ENCODE results near the gene MCM7. TPM values are rescaled to one million over a fixed set of nuclear protein-coding genes. Genes with fewer than 3 reads are reported as not detected.

MCM7 gene
- total and polyA plus RNA-seq, 2 of the 13 experiments (the other 11 are each of a cell fraction or from before 2014, with no cell fraction given) = 84.5 to 214 TPM

DNA sequence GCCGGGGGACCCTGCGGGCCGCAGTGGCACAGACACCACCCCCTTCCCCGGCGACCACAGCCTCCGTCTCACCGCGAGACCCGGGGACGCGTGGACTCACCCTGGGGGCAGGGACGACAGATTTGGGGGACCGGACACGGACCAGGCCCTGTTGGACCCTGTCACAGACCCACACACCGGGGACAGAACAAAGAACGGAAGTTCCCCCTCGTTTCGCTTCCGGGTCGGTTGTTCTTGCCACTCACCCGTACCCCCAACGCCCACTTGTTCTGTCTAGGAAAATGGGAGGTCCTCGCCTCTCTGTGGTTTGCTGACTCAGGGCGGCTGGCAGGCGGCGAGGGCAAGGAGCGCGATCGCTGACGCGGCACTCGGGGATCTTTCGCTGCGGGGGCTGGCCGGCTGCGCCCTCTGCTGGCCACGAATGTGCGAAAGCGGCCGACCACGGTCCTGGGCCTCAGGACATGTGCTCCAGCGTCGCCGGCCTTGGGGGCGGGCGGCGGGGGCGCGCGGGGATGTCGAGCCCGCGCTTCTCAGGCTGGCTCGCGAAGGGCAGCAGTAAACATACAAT lies 19.6 kb downstream of the MCM7 start, which contains the start of gene ZNF3 (continued):
- TF ChIP-seq, protein P1, sequence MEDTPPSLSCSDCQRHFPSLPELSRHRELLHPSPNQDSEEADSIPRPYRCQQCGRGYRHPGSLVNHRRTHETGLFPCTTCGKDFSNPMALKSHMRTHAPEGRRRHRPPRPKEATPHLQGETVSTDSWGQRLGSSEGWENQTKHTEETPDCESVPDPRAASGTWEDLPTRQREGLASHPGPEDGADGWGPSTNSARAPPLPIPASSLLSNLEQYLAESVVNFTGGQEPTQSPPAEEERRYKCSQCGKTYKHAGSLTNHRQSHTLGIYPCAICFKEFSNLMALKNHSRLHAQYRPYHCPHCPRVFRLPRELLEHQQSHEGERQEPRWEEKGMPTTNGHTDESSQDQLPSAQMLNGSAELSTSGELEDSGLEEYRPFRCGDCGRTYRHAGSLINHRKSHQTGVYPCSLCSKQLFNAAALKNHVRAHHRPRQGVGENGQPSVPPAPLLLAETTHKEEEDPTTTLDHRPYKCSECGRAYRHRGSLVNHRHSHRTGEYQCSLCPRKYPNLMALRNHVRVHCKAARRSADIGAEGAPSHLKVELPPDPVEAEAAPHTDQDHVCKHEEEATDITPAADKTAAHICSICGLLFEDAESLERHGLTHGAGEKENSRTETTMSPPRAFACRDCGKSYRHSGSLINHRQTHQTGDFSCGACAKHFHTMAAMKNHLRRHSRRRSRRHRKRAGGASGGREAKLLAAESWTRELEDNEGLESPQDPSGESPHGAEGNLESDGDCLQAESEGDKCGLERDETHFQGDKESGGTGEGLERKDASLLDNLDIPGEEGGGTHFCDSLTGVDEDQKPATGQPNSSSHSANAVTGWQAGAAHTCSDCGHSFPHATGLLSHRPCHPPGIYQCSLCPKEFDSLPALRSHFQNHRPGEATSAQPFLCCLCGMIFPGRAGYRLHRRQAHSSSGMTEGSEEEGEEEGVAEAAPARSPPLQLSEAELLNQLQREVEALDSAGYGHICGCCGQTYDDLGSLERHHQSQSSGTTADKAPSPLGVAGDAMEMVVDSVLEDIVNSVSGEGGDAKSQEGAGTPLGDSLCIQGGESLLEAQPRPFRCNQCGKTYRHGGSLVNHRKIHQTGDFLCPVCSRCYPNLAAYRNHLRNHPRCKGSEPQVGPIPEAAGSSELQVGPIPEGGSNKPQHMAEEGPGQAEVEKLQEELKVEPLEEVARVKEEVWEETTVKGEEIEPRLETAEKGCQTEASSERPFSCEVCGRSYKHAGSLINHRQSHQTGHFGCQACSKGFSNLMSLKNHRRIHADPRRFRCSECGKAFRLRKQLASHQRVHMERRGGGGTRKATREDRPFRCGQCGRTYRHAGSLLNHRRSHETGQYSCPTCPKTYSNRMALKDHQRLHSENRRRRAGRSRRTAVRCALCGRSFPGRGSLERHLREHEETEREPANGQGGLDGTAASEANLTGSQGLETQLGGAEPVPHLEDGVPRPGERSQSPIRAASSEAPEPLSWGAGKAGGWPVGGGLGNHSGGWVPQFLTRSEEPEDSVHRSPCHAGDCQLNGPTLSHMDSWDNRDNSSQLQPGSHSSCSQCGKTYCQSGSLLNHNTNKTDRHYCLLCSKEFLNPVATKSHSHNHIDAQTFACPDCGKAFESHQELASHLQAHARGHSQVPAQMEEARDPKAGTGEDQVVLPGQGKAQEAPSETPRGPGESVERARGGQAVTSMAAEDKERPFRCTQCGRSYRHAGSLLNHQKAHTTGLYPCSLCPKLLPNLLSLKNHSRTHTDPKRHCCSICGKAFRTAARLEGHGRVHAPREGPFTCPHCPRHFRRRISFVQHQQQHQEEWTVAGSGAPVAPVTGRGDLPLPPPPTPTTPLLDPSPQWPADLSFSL (CRISPR knock-in tag; IDR thresholded peaks at IDR 0.05) = no peak
- TF ChIP-seq ZFY (CRISPR knock-in tag; IDR thresholded peaks at IDR 0.05) = peak; percentile 96
- peak; percentile 79 for TF ChIP-seq ZNF816 (CRISPR knock-in tag; IDR thresholded peaks at IDR 0.05; ENCODE audit: borderline replicate concordance)
- TF ChIP-seq HNRNPUL1 (IDR thresholded peaks at IDR 0.05; ENCODE audit: low read depth, low read length) = no peak
- peak; percentile 54 for TF ChIP-seq ZNF619 (CRISPR knock-in tag; IDR thresholded peaks at IDR 0.05)
- TF ChIP-seq DNMT3B (CRISPR knock-in tag; conservative IDR thresholded peaks at IDR 0.05) = no peak
- peak; percentile 98 for TF ChIP-seq ZNF772 (CRISPR knock-in tag; IDR thresholded peaks at IDR 0.05)
- peak; percentile 76; the same call in 1 of the 2 replicates for TF ChIP-seq PPARG (CRISPR knock-in tag; conservative IDR thresholded peaks at IDR 0.05)
- peak; percentile 60 for TF ChIP-seq NCOA2 (CRISPR knock-in tag; IDR thresholded peaks at IDR 0.05)
- no peak for TF ChIP-seq FOXM1 (CRISPR knock-in tag; IDR thresholded peaks at IDR 0.05)
- TF ChIP-seq XBP1 (CRISPR knock-in tag; IDR thresholded peaks at IDR 0.05) = peak; percentile 95; the same call in 1 of the 2 replicates
- TF ChIP-seq, protein P2, sequence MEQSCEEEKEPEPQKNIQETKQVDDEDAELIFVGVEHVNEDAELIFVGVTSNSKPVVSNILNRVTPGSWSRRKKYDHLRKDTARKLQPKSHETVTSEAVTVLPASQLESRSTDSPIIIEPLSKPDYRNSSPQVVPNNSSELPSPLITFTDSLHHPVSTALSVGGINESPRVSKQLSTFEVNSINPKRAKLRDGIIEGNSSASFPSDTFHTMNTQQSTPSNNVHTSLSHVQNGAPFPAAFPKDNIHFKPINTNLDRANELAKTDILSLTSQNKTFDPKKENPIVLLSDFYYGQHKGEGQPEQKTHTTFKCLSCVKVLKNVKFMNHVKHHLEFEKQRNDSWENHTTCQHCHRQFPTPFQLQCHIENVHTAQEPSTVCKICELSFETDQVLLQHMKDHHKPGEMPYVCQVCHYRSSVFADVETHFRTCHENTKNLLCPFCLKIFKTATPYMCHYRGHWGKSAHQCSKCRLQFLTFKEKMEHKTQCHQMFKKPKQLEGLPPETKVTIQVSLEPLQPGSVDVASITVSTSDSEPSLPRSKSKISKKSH (CRISPR knock-in tag; IDR thresholded peaks at IDR 0.05; ENCODE audit: borderline replicate concordance) = peak; percentile 64; the same call in 1 of the 2 replicates
- peak; percentile 91 for TF ChIP-seq ZNF589 (CRISPR knock-in tag; conservative IDR thresholded peaks at IDR 0.05)
- peak; percentile 99 for TF ChIP-seq GABPB1 (CRISPR knock-in tag; IDR thresholded peaks at IDR 0.05)
- TF ChIP-seq ZFAT (CRISPR knock-in tag; conservative IDR thresholded peaks at IDR 0.05) = no peak
- TF ChIP-seq REL (CRISPR knock-in tag; conservative IDR thresholded peaks at IDR 0.05) = peak; percentile 84; the same call in 1 of the 2 replicates
- TF ChIP-seq ZNF605 (CRISPR knock-in tag; IDR thresholded peaks at IDR 0.05) = peak; percentile 81
- TF ChIP-seq ZNF530 (CRISPR knock-in tag; IDR thresholded peaks at IDR 0.05; ENCODE audit: low read depth) = no peak
- TF ChIP-seq, protein P3, sequence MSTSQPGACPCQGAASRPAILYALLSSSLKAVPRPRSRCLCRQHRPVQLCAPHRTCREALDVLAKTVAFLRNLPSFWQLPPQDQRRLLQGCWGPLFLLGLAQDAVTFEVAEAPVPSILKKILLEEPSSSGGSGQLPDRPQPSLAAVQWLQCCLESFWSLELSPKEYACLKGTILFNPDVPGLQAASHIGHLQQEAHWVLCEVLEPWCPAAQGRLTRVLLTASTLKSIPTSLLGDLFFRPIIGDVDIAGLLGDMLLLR (CRISPR knock-in tag; IDR thresholded peaks at IDR 0.05) = peak; percentile 90
- peak; percentile 49; the same call in 1 of the 2 replicates for TF ChIP-seq BHLHE40 (IDR thresholded peaks at IDR 0.05; ENCODE audit: low read length)
- peak; percentile 81 for TF ChIP-seq MAF1 (CRISPR knock-in tag; IDR thresholded peaks at IDR 0.05; ENCODE audit: borderline replicate concordance)
- TF ChIP-seq ZNF672 (CRISPR knock-in tag; IDR thresholded peaks at IDR 0.05) = no peak

Data from HepG2 (cell line).